ENCODE data around the gene SH3BGR. TPM values are rescaled to one million over a fixed set of nuclear protein-coding genes. Genes with fewer than 3 reads are reported as not detected.

Gene SH3BGR
- polyA plus RNA-seq, 1 donor (not counting 4 experiments of a cell fraction or from before 2014, with no cell fraction given): 1.4 TPM

DNA sequence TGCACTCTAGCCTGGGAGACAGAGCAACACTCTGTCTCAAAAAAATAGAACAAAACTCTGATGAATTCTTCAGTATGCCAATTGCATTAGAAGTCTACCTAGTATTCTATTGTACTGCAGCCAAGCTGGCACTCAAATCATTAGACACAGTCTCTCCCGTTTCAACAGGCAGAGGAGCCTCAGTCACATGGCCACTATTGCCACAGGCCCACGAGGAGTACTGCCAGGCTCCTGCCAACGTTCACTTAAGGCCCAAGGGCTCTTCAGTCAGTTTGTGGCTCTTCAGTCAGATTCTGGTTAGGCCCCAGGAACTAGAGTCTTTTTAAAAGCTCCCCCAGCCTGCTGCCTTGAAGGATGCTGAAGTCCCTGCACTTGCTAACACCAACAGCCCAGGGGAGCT is 73.4 kb downstream of the SH3BGR start:
- H3K9me3 ChIP-seq (ENCODE audit: control insufficient read depth, low read depth, low read length): no peaks in the 10 kb centered on the region
- TF ChIP-seq, protein P1, sequence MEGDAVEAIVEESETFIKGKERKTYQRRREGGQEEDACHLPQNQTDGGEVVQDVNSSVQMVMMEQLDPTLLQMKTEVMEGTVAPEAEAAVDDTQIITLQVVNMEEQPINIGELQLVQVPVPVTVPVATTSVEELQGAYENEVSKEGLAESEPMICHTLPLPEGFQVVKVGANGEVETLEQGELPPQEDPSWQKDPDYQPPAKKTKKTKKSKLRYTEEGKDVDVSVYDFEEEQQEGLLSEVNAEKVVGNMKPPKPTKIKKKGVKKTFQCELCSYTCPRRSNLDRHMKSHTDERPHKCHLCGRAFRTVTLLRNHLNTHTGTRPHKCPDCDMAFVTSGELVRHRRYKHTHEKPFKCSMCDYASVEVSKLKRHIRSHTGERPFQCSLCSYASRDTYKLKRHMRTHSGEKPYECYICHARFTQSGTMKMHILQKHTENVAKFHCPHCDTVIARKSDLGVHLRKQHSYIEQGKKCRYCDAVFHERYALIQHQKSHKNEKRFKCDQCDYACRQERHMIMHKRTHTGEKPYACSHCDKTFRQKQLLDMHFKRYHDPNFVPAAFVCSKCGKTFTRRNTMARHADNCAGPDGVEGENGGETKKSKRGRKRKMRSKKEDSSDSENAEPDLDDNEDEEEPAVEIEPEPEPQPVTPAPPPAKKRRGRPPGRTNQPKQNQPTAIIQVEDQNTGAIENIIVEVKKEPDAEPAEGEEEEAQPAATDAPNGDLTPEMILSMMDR (optimal IDR thresholded peaks at IDR 0.05 in 1 of 3, IDR thresholded peaks at IDR 0.05 in 1 of 3, conservative IDR thresholded peaks at IDR 0.05 in 1 of 3; ENCODE audit: extremely low read depth in 1 of 3, insufficient read depth in 2 of 3, low read length in 3 of 3): no peak
- TF ChIP-seq EZH2 (IDR thresholded peaks at IDR 0.05; ENCODE audit: low read length): no peak
- DNase-seq (ENCODE audit: low read depth, low spot score) (no peak), FAIRE-seq (no peak)
- H3K4me2 ChIP-seq (ENCODE audit: control insufficient read depth, extremely low read depth, insufficient read depth, low read depth, low read length): no peak overlapping the region
- H3K4me3 ChIP-seq (ENCODE audit: control insufficient read depth in 2 of 3, extremely low read depth in 1 of 3, insufficient read depth in 2 of 3, low read depth in 1 of 3, low read length in 3 of 3): no peak overlapping the region
- dilution Hi-C loops (cut with MboI; ENCODE audit: extremely low pct_ligation_motif_present, low sequenced_read_pairs): no loop called here
- H2AFZ ChIP-seq (ENCODE audit: control insufficient read depth, low read length): no peak overlapping the region
- H3K79me2 ChIP-seq (ENCODE audit: control insufficient read depth, insufficient read depth, low read length): no peaks in the 10 kb centered on the region
- H3K9ac ChIP-seq (ENCODE audit: control insufficient read depth, extremely low read depth, insufficient read depth, low read length): no peak overlapping the region
- no peaks in the 10 kb centered on the region for H3K4me1 ChIP-seq (ENCODE audit: control insufficient read depth, extremely low read depth, insufficient read depth, low read length)
- no peaks in the 10 kb centered on the region for H4K20me1 ChIP-seq (ENCODE audit: control insufficient read depth, extremely low read depth, insufficient read depth, low read length)
- H3K27ac ChIP-seq (ENCODE audit: control insufficient read depth, insufficient read depth, low read length): no peak overlapping the region
- H3K36me3 ChIP-seq (ENCODE audit: control insufficient read depth in 2 of 2, extremely low read depth in 1 of 2, insufficient read depth in 2 of 2, low read length in 2 of 2): no peaks in the 10 kb centered on the region
- H3K27me3 ChIP-seq (ENCODE audit: control insufficient read depth, extremely low read depth, insufficient read depth, low read length): no peaks in the 10 kb centered on the region
- no peaks in the 10 kb centered on the region for H3K9me1 ChIP-seq (ENCODE audit: control insufficient read depth, extremely low read depth, insufficient read depth, low read length)

DNA sequence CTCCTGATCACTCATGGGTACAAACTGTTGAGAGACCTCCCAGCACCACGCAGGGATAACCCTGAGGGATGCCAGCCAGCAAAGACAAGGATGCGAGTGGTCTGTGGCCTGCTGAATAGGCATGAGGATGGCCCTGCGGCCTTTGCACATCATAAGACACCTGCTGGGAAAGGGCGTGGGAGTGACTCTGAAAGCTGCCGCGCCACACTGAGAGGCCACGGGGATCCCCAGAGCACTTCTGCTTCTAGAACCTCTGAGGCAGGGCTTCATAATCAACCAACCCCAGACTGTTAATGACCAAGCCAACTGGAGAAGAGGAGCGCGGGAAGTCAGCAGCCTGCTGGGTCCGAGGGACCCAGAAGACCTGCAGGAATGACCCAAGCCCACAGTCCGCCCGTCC is 73.8 kb downstream of the SH3BGR start:
- Histone ChIP-seq H3K4me1 (ENCODE audit: control insufficient read depth, extremely low read depth, insufficient read depth, low read length) (no peaks in the 10 kb centered on the region), H3K4me2 (ENCODE audit: control insufficient read depth, extremely low read depth, insufficient read depth, low read depth, low read length) (no peak overlapping the region), H4K20me1 (ENCODE audit: control insufficient read depth, extremely low read depth, insufficient read depth, low read length) (no peaks in the 10 kb centered on the region), H3K27ac (ENCODE audit: control insufficient read depth, insufficient read depth, low read length) (no peak overlapping the region), H3K9me3 (ENCODE audit: control insufficient read depth, low read depth, low read length) (no peaks in the 10 kb centered on the region), H3K4me3 (ENCODE audit: control insufficient read depth in 2 of 3, extremely low read depth in 1 of 3, insufficient read depth in 2 of 3, low read depth in 1 of 3, low read length in 3 of 3) (no peak overlapping the region), H3K79me2 (ENCODE audit: control insufficient read depth, insufficient read depth, low read length) (no peaks in the 10 kb centered on the region), H3K9ac (ENCODE audit: control insufficient read depth, extremely low read depth, insufficient read depth, low read length) (no peak overlapping the region), H3K9me1 (ENCODE audit: control insufficient read depth, extremely low read depth, insufficient read depth, low read length) (no peaks in the 10 kb centered on the region), H3K36me3 (ENCODE audit: control insufficient read depth in 2 of 2, extremely low read depth in 1 of 2, insufficient read depth in 2 of 2, low read length in 2 of 2) (no peaks in the 10 kb centered on the region), H3K27me3 (ENCODE audit: control insufficient read depth, extremely low read depth, insufficient read depth, low read length) (no peaks in the 10 kb centered on the region), H2AFZ (ENCODE audit: control insufficient read depth, low read length) (no peak overlapping the region)
- DNase-seq (ENCODE audit: low read depth, low spot score) (no peak), FAIRE-seq (no peak)
- dilution Hi-C loops (cut with MboI; ENCODE audit: extremely low pct_ligation_motif_present, low sequenced_read_pairs): no loop called here
- TF ChIP-seq EZH2 (IDR thresholded peaks at IDR 0.05; ENCODE audit: low read length): no peak
- TF ChIP-seq, protein P1 (optimal IDR thresholded peaks at IDR 0.05 in 1 of 3, IDR thresholded peaks at IDR 0.05 in 1 of 3, conservative IDR thresholded peaks at IDR 0.05 in 1 of 3; ENCODE audit: extremely low read depth in 1 of 3, insufficient read depth in 2 of 3, low read length in 3 of 3): no peak
